Measurements from ENCODE around the gene CDK18.

CDK18 gene

GRCh38 chr1:205530116-205530515, 25.6 kb downstream of the CDK18 start:
- Histone ChIP-seq H3K4me1 (ENCODE audit: control insufficient read depth, insufficient read depth, low read length) (peaks cover 9% of the 10 kb centered on the region), H3K9me3 (ENCODE audit: control insufficient read depth, insufficient read depth, low read length) (no peaks in the 10 kb centered on the region), H3K36me3 (ENCODE audit: control insufficient read depth, insufficient read depth, low read length) (peaks cover 31% of the 10 kb centered on the region), H3K4me3 (ENCODE audit: low read depth, low read length) (no peak overlapping the region), H3K27me3 (ENCODE audit: control insufficient read depth, insufficient read depth, low read length) (no peaks in the 10 kb centered on the region), H3K9ac (ENCODE audit: low read depth, low read length) (no peak overlapping the region)

- no peak overlapping the region for H3K4me3 ChIP-seq (ENCODE audit: low read depth, low read length)
- no peaks in the 10 kb centered on the region for H3K27me3 ChIP-seq (ENCODE audit: control insufficient read depth, insufficient read depth, low read length)
- H3K9ac ChIP-seq (ENCODE audit: low read depth, low read length) = no peak overlapping the region
Measured at GRCh38 chr1:205531191-205532025, 26.9 kb downstream of the CDK18 start.

GRCh38 chr1:205532026-205532898, 27.8 kb downstream of the CDK18 start:
- Histone ChIP-seq H3K4me3 (ENCODE audit: low read depth, low read length) (no peak overlapping the region), H3K9ac (ENCODE audit: low read depth, low read length) (no peak overlapping the region), H3K9me3 (ENCODE audit: control insufficient read depth, insufficient read depth, low read length) (no peaks in the 10 kb centered on the region), H3K4me1 (ENCODE audit: control insufficient read depth, insufficient read depth, low read length) (peaks cover 9% of the 10 kb centered on the region), H3K36me3 (ENCODE audit: control insufficient read depth, insufficient read depth, low read length) (peaks cover 30% of the 10 kb centered on the region), H3K27me3 (ENCODE audit: control insufficient read depth, insufficient read depth, low read length) (no peaks in the 10 kb centered on the region)

More at GRCh38 chr1:205531191-205532025, 26.9 kb downstream of the CDK18 start:
- Histone ChIP-seq H3K9me3 (ENCODE audit: control insufficient read depth, insufficient read depth, low read length) (no peaks in the 10 kb centered on the region), H3K4me1 (ENCODE audit: control insufficient read depth, insufficient read depth, low read length) (peaks cover 9% of the 10 kb centered on the region), H3K36me3 (ENCODE audit: control insufficient read depth, insufficient read depth, low read length) (peaks cover 30% of the 10 kb centered on the region)

- no peak overlapping the region for H3K9ac ChIP-seq (ENCODE audit: low read depth, low read length)
- H3K27me3 ChIP-seq (ENCODE audit: control insufficient read depth, insufficient read depth, low read length) = peaks cover 1% of the 10 kb centered on the region
- no peaks in the 10 kb centered on the region for H3K9me3 ChIP-seq (ENCODE audit: control insufficient read depth, insufficient read depth, low read length)
- H3K4me1 ChIP-seq (ENCODE audit: control insufficient read depth, insufficient read depth, low read length) = peaks cover 6% of the 10 kb centered on the region
- peaks cover 27% of the 10 kb centered on the region for H3K36me3 ChIP-seq (ENCODE audit: control insufficient read depth, insufficient read depth, low read length)
- H3K4me3 ChIP-seq (ENCODE audit: low read depth, low read length) = no peak overlapping the region
Measured at GRCh38 chr1:205532996-205533735, 28.7 kb downstream of the CDK18 start.

- Histone ChIP-seq H3K4me3 (ENCODE audit: low read depth, low read length) (no peak overlapping the region), H3K27me3 (ENCODE audit: control insufficient read depth, insufficient read depth, low read length) (peaks cover 6% of the 10 kb centered on the region), H3K36me3 (ENCODE audit: control insufficient read depth, insufficient read depth, low read length) (peaks cover 27% of the 10 kb centered on the region), H3K4me1 (ENCODE audit: control insufficient read depth, insufficient read depth, low read length) (peaks cover 3% of the 10 kb centered on the region), H3K9ac (ENCODE audit: low read depth, low read length) (no peak overlapping the region), H3K9me3 (ENCODE audit: control insufficient read depth, insufficient read depth, low read length) (no peaks in the 10 kb centered on the region)
Measured at GRCh38 chr1:205533748-205534443, 29.4 kb downstream of the CDK18 start.

GRCh38 chr1:205534444-205534985, 30.0 kb downstream of the CDK18 start:
- H3K9me3 ChIP-seq (ENCODE audit: control insufficient read depth, insufficient read depth, low read length) = no peaks in the 10 kb centered on the region
- peaks cover 6% of the 10 kb centered on the region for H3K27me3 ChIP-seq (ENCODE audit: control insufficient read depth, insufficient read depth, low read length)
- peaks cover 25% of the 10 kb centered on the region for H3K36me3 ChIP-seq (ENCODE audit: control insufficient read depth, insufficient read depth, low read length)
- H3K9ac ChIP-seq (ENCODE audit: low read depth, low read length) = no peak overlapping the region
- no peaks in the 10 kb centered on the region for H3K4me1 ChIP-seq (ENCODE audit: control insufficient read depth, insufficient read depth, low read length)
- H3K4me3 ChIP-seq (ENCODE audit: low read depth, low read length) = no peak overlapping the region

- no peak overlapping the region for H3K4me3 ChIP-seq (ENCODE audit: low read depth, low read length)
- no peaks in the 10 kb centered on the region for H3K4me1 ChIP-seq (ENCODE audit: control insufficient read depth, insufficient read depth, low read length)
- no peak overlapping the region for H3K9ac ChIP-seq (ENCODE audit: low read depth, low read length)
- peaks cover 9% of the 10 kb centered on the region for H3K27me3 ChIP-seq (ENCODE audit: control insufficient read depth, insufficient read depth, low read length)
- no peaks in the 10 kb centered on the region for H3K9me3 ChIP-seq (ENCODE audit: control insufficient read depth, insufficient read depth, low read length)
- H3K36me3 ChIP-seq (ENCODE audit: control insufficient read depth, insufficient read depth, low read length) = peaks cover 19% of the 10 kb centered on the region
Measured at GRCh38 chr1:205535096-205535495, 30.6 kb downstream of the CDK18 start.

GRCh38 chr1:205535866-205536758, 31.6 kb downstream of the CDK18 start:
- H3K27me3 ChIP-seq (ENCODE audit: control insufficient read depth, insufficient read depth, low read length) = peaks cover 11% of the 10 kb centered on the region
- no peaks in the 10 kb centered on the region for H3K4me1 ChIP-seq (ENCODE audit: control insufficient read depth, insufficient read depth, low read length)
- no peaks in the 10 kb centered on the region for H3K9me3 ChIP-seq (ENCODE audit: control insufficient read depth, insufficient read depth, low read length)
- no peak overlapping the region for H3K9ac ChIP-seq (ENCODE audit: low read depth, low read length)
- H3K36me3 ChIP-seq (ENCODE audit: control insufficient read depth, insufficient read depth, low read length) = peaks cover 9% of the 10 kb centered on the region
- H3K4me3 ChIP-seq (ENCODE audit: low read depth, low read length) = no peak overlapping the region

GRCh38 chr1:205536759-205537361, 32.4 kb downstream of the CDK18 start:
- H3K27me3 ChIP-seq (ENCODE audit: control insufficient read depth, insufficient read depth, low read length) = peaks cover 18% of the 10 kb centered on the region
- peaks cover 1% of the 10 kb centered on the region for H3K36me3 ChIP-seq (ENCODE audit: control insufficient read depth, insufficient read depth, low read length)
- no peak overlapping the region for H3K9ac ChIP-seq (ENCODE audit: low read depth, low read length)
- H3K4me3 ChIP-seq (ENCODE audit: low read depth, low read length) = no peak overlapping the region
- H3K4me1 ChIP-seq (ENCODE audit: control insufficient read depth, insufficient read depth, low read length) = no peaks in the 10 kb centered on the region
- peaks cover 2% of the 10 kb centered on the region for H3K9me3 ChIP-seq (ENCODE audit: control insufficient read depth, insufficient read depth, low read length)

Data from iPS-15b (cell line).